Measurements from ENCODE around the gene IP6K1. TPM values are rescaled to one million over a fixed set of nuclear protein-coding genes. Genes with fewer than 3 reads are reported as not detected.

Gene IP6K1
- total RNA-seq, 1 experiment from 2014 or later: 30.6 TPM

DNA sequence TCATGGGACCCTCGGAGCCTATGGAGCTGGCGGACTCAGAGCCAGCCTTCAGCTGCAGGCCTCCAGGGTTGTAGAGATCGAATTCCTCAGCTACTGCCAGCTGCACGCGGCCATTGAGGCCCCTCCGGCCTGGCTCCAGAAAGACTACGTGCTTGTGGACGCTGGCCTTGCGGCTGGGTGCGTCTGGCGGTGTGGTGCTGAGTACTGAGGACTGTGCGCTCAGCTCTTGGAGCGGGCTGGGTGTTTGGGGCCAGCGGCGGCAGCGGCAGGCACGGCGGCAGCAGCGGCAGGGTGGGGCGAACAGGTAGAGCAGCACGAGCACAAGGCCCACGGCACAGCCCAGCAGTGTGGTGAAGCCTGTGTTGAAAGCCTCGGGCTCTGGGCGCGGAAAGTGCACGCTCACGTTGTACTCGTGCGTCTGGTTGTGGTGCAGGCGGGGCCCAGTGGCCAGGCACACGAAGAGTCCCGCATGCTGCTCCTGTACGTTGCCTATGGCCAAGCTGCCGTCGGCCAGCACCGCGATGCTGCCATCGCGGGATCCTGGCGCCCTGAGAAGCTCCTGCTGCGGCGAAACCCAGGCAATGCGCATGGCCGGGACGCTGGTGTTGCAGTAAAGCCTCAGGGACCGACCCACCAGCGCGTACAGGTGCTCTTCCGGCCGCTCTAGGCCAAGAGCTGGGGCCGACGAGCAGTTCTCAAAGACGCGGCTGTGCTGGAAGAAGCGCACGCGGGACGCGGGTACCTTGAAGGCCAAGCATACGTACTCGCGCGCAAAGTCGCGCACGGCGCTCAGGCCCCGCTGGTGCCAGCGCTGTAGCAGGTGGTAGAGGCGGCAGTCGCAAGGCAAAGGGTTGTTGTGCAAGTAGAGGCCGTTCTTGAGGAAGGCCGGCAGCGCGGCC, 68.1 kb downstream of the IP6K1 start (continued):
- TF ChIP-seq, protein P1, sequence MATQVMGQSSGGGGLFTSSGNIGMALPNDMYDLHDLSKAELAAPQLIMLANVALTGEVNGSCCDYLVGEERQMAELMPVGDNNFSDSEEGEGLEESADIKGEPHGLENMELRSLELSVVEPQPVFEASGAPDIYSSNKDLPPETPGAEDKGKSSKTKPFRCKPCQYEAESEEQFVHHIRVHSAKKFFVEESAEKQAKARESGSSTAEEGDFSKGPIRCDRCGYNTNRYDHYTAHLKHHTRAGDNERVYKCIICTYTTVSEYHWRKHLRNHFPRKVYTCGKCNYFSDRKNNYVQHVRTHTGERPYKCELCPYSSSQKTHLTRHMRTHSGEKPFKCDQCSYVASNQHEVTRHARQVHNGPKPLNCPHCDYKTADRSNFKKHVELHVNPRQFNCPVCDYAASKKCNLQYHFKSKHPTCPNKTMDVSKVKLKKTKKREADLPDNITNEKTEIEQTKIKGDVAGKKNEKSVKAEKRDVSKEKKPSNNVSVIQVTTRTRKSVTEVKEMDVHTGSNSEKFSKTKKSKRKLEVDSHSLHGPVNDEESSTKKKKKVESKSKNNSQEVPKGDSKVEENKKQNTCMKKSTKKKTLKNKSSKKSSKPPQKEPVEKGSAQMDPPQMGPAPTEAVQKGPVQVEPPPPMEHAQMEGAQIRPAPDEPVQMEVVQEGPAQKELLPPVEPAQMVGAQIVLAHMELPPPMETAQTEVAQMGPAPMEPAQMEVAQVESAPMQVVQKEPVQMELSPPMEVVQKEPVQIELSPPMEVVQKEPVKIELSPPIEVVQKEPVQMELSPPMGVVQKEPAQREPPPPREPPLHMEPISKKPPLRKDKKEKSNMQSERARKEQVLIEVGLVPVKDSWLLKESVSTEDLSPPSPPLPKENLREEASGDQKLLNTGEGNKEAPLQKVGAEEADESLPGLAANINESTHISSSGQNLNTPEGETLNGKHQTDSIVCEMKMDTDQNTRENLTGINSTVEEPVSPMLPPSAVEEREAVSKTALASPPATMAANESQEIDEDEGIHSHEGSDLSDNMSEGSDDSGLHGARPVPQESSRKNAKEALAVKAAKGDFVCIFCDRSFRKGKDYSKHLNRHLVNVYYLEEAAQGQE (IDR thresholded peaks at IDR 0.05; ENCODE audit: low read depth): no peak

DNA sequence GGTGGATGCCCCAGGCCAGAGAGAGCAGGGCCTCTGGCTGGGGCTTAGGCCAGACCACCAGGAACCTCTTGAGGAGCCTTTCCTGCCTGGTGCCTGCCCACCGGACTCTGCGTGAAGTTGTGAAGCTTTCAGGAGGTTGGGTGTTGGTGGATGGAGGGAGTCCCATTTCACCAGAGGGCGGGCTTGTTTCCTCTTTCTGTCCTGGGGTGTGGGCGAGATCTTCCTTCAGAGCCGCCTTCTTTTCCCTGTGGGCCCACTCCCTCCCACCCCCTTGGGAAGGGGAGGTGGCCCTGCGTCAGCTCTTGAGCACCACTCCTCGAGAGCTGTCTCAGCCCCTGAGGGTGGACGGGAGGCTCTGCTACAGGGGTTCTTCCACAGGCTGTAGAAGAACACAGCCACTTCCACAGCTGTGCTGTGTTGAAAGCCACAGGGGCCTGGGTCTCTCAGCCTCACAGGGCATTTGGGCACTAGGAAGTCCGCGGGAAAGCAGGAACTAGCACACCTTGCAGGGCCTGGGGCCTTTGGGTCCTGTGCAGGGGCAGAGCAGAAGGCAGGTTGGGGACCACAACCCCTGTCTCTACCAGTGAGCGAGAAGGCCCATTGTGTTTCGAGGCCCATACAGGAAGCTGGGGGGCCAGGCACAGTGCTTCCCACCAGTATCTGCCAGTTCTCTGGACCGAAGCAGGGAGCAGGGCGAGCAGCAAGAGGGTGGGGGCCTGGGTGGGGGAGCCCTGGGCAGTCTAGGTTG, 69.0 kb downstream of the IP6K1 start:
- no peak overlapping the region for H3K4me3 ChIP-seq (replicated peaks in 1 of 2; ENCODE audit: low read depth in 1 of 2, low read length in 2 of 2)
- no peak for DNase-seq (ENCODE audit: low read depth, low spot score)
- ChIA-PET RAD21 (ENCODE audit: low non-redundant PET in 1 of 2, low total read pairs in 2 of 2, uncharacterized antibody in 2 of 2, unreplicated experiment in 2 of 2) (no interaction called here), CTCF (no interaction called here), POLR2A (no interaction called here)
- no peaks in the 10 kb centered on the region for H4K20me1 ChIP-seq (ENCODE audit: insufficient read depth)
- no peak overlapping the region for H3K27ac ChIP-seq (ENCODE audit: low read depth, low read length)
- H3K4me1 ChIP-seq (ENCODE audit: control insufficient read depth in 1 of 2, insufficient read depth in 2 of 2, low read length in 2 of 2): peaks cover 0 to 16% of the 10 kb centered on the region in 2 experiments; a peak in 2 of 4 replicates
- BruUV-seq (replicated peaks): no TSS peak
- H3K27me3 ChIP-seq (ENCODE audit: insufficient read depth, low read length): no peaks in the 10 kb centered on the region
- no peak overlapping the region for H2AFZ ChIP-seq (ENCODE audit: low read depth, low read length, poor library complexity, severe bottlenecking)
- intact Hi-C loops (cut with micrococcal nuclease): no loop called here
- no peak overlapping the region for H3K4me2 ChIP-seq (ENCODE audit: low read length)
- peaks cover 5% of the 10 kb centered on the region for H3K79me2 ChIP-seq (ENCODE audit: insufficient read depth, low read length)
- H3K9me2 ChIP-seq (ENCODE audit: insufficient read depth): no peaks in the 10 kb centered on the region
- H3K36me3 ChIP-seq (ENCODE audit: control insufficient read depth in 1 of 2, insufficient read depth in 2 of 2, low read length in 2 of 2): peaks cover 3 to 19% of the 10 kb centered on the region in 2 experiments; a peak in 2 of 4 replicates
- H3K9me3 ChIP-seq (ENCODE audit: control insufficient read depth in 1 of 2, insufficient read depth in 1 of 2, low read depth in 1 of 2, low read length in 2 of 2): no peaks in the 10 kb centered on the region
- no peak overlapping the region for H3K9ac ChIP-seq (ENCODE audit: low read length)
- TF ChIP-seq, protein P2, sequence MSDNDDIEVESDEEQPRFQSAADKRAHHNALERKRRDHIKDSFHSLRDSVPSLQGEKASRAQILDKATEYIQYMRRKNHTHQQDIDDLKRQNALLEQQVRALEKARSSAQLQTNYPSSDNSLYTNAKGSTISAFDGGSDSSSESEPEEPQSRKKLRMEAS (IDR thresholded peaks at IDR 0.05): no peak
- TF ChIP-seq SIN3A (IDR thresholded peaks at IDR 0.05; ENCODE audit: low read depth) (no peak), YY1 (IDR thresholded peaks at IDR 0.05; ENCODE audit: extremely low read depth, insufficient replicate concordance, low read depth, low read length) (no peak), EZH2phosphoT487 (IDR thresholded peaks at IDR 0.05; ENCODE audit: borderline replicate concordance) (no peak), SRF (IDR thresholded peaks at IDR 0.05; ENCODE audit: low read depth) (no peak), ZNF274 (IDR thresholded peaks at IDR 0.05; ENCODE audit: low read depth, low read length) (no peak), SP1 (IDR thresholded peaks at IDR 0.05; ENCODE audit: low read depth) (no peak), POLR2AphosphoS5 (IDR thresholded peaks at IDR 0.05; ENCODE audit: low read depth, low read length) (no peak), POLR2A (IDR thresholded peaks at IDR 0.05; ENCODE audit: borderline replicate concordance, extremely low read depth, insufficient read depth, insufficient read length) (no peak), EGR1 (IDR thresholded peaks at IDR 0.05; ENCODE audit: low read depth) (no peak), TCF7L2 (IDR thresholded peaks at IDR 0.05; ENCODE audit: borderline replicate concordance, extremely low read depth, insufficient read depth, insufficient read length) (no peak), CEBPB (IDR thresholded peaks at IDR 0.05; ENCODE audit: low read depth) (no peak), CBX3 (IDR thresholded peaks at IDR 0.05; ENCODE audit: low read depth) (no peak)
- TF ChIP-seq, protein P3, sequence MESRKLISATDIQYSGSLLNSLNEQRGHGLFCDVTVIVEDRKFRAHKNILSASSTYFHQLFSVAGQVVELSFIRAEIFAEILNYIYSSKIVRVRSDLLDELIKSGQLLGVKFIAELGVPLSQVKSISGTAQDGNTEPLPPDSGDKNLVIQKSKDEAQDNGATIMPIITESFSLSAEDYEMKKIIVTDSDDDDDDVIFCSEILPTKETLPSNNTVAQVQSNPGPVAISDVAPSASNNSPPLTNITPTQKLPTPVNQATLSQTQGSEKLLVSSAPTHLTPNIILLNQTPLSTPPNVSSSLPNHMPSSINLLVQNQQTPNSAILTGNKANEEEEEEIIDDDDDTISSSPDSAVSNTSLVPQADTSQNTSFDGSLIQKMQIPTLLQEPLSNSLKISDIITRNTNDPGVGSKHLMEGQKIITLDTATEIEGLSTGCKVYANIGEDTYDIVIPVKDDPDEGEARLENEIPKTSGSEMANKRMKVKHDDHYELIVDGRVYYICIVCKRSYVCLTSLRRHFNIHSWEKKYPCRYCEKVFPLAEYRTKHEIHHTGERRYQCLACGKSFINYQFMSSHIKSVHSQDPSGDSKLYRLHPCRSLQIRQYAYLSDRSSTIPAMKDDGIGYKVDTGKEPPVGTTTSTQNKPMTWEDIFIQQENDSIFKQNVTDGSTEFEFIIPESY (IDR thresholded peaks at IDR 0.05; ENCODE audit: extremely low read depth, insufficient replicate concordance, low read length): no peak
- ATAC-seq: no peak
